RPMI7951 (cell line): ENCODE results near the gene PRKCSH. TPM values are rescaled to one million over a fixed set of nuclear protein-coding genes. Genes with fewer than 3 reads are reported as not detected.
"Not testable (repeated sequence)": the region's sequence is repeated elsewhere in the genome, so short reads cannot be mapped to it uniquely, and the experiment has no call there.

Experiments used
- DNase-seq: peaks from one replicate; pipeline ENCODE4 v3.0.0-alpha.2; 2012; ENCODE audit warnings: low read depth
- total RNA-seq: library from RNA; depleted of rRNA; stranded (reverse); fragments of >200 nt; shearing (Covaris generic); gene quantifications from 2 replicates; pipeline ENCODE4 v1.2.3, GENCODE V29; 2014

PRKCSH gene
- total RNA-seq, 1 experiment from 2014 or later = 94.3 TPM

DNA sequence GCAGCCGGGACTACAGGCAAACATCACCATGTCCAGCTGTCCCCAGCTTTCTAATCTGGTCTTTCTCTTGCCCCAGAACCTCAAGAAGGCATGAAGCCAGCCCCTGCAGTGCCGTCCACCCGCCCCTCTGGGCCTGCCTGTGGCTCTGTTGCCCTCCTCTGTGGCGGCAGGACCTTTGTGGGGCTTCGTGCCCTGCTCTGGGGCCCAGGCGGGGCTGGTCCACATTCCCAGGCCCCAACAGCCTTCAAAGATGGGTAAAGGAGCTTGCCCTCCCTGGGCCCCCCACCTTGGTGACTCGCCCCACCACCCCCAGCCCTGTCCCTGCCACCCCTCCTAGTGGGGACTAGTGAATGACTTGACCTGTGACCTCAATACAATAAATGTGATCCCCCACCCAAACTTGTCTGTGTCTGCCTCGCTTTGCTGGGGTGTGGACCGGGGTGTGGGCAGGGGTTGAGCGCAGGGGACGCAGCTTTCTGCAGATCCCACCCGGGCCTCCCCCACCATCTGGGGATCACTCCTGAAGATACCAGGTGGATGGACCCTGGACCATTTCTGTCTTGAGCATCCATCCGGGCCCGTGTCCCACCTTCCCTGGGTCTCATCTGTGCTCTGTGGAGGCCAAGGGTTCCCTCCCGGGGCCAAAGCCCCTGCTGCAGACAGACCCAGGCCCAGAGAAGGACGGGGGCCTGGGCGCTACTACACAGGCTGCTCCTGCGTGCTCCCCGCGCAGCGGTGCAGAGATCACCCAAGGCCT, 15.3 kb downstream of the PRKCSH start:
- DNase-seq = no peak

DNA sequence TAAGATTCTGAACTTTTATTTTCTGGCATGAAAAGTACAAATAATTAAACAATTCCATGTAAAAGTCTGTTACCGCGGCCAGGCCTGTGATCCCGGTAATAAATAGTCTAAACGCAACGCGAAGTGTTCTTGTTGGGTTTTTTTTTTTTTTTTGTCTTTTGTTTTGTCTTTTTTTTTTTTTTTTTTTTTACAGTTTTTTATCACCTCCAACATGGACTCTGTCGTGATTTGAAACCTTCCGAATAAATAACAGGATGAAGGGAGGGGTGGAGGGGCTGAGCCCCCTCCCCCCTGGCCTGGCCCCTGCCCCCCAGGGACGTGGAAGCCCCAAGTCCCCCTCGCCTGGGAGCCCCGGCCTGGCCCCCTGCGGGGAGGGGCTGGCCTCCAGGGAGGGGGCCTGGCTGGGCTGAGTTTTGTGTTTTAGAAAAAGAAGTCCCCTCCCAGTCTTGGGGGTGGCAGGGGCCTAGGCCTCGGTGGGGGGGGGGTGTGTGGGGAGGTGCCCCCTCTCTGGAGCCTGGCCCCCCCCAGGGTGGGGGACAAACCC, 16.0 kb downstream of the PRKCSH start:
- no peak for DNase-seq

DNA sequence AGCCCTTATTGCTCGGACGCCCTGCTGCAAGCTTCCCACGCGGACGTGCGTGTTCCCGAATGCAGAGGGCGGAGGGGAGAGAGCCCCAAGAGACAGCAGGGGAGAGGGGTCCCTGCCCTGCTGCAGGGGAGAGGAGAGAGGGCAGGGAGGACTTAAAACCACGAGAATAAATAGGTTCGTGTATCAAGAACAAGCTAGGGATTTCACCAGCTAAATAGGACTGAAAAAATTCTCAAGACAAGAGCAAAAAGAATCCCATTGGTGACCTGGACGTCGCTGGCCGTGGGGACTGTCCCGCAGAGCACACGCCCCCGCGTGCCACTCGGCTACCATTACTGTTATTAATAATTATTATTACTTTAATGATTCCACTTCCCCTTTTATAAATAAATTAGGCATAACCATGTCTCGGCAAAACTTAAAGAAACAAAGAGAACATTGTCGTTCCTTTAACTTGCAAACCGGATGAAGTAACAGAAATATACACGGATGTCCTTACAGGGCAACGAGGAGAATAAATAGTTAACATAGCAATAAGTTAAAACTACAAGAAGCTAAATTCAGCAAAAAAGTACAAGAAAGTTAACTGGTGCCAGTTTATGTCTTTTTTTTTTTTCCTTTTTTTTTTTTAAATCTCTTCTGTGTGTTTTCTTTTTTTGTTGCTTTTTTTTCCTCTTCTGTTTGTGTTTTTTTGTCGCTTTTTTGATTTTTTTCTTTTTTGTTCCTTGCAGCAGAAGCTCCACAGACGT, 16.6 kb downstream of the PRKCSH start:
- no peak for DNase-seq

DNA sequence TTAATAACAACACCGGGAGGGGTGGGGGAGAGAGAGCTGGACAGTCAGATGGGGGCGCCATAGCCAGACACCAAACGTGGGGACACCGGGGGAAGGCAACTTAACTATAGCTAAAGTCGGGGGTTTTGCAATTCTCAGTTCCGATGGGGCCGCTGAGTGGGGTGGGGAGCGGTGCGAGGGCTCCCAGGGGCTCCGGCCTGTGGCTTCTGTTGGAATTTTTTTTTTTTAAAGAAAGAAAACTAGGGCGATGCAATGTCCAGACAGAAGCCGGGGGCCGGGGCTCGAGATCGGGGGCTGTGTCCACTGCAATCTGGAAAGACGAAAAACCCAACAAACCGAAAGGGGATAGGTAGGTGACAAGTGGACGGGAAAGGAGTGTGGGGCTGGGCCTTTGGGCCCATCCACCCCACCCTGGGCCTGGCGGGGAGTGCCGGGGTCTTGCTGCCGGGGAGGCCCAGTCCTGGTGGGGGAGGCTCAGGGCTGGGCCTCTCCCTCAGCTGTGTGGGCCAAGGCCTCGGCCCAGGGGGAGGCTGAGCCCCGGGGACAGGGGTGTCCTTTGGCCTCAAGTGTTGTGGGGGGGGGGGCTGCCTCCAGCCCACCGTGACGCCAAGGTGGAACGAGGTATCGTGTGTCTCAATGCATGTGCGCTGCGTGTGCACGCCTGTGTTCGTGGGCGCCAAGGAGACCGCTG, 17.3 kb downstream of the PRKCSH start:
- no peak for DNase-seq

DNA sequence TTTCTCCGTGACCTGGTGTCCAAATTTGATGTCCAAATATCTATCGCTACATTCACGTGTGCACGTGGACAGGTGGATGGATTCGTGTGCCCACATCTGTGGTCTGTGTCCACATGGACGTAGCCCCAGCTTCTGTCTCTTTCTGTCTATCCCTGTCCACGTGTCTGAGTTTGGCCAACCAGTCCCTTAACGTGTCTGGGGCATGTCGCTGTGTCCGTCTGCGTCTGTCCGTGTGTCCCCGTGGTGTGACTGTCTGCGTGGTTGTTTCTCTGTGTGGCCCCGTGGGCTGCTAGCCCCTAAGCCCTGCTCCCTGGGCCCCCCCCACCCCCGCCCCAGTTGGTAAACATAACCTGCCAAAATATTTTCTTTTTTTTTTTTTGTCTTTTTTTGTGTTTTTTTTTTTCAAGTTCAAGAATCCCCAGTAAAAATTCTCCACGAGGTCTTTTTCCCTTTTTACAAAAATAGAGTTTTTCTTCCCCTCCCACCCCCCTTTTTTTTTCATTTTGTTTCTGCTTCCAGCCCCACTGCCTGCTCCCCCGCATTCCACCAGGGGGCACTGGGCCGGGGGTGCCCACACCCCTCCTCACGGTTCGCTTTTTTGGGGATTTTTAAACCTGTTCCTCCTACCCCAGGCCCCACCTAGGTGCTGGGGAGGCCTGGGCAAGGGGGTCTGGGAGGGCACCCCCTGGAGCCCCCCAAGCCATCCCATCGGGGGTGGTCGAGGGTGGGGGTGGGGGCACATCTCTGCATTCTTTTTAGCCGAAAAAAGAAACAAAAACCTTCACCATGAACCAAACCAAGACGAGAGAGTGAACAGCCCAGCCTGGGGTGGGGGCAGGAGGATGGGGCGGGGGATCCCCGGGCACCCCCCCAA, 18.3 kb downstream of the PRKCSH start:
- DNase-seq = no peak

DNA sequence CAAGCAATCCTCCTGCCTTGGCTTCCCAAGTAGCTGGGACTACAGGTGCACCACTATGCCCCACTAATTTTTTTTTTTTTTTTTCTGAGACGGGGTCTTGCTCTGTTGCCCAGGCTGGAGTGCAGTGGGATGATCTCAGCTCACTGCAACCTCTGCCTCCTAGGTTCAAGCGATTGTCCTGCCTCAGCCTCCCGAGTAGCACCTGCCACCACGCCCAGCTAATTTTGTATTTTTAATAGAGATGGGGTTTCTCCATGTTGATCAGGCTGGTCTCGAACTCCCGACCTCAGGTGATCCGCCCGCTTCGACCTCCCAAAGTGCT, 19.8 kb downstream of the PRKCSH start:
- DNase-seq = not testable (repeated sequence)

DNA sequence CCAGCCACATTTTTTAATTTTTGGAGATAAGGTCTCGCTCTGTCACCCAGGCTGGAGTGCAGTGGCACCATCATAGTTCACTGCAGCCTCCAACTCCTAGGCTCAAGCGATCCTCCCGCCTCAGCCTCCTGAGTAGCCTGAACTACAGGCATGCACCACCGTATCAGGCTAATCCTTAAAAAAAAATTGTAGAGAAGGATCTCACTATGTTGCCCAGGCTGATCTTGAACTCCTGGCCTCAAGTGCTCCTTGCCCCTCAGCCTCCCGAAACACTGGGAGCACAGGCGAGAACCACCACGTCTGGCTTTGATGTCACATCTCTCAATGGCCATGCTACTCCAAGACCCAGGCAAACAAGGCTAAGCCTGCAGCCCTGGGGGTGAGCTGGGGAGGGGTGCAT, 21.2 kb downstream of the PRKCSH start:
- DNase-seq = no peak

DNA sequence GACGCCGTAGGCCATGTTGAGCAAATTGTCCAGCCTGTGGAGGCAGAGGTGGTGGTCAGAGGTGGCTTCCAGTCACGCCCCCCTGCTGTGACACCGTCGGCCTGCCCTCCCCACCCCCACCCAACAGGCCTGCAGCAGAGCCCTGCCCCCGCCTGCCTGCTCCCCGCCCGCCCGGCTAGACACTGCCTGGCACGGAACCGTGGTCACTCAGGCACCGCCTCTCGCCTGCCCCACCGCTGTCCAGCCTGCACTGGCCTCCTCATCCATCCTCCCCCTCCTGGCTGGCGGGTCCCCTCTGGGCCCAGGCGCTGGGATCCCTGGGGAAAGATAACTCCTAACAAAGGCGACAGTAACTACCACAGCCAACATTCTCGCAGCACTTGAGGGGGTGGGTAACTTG, 21.7 kb downstream of the PRKCSH start:
- DNase-seq = no peak

DNA sequence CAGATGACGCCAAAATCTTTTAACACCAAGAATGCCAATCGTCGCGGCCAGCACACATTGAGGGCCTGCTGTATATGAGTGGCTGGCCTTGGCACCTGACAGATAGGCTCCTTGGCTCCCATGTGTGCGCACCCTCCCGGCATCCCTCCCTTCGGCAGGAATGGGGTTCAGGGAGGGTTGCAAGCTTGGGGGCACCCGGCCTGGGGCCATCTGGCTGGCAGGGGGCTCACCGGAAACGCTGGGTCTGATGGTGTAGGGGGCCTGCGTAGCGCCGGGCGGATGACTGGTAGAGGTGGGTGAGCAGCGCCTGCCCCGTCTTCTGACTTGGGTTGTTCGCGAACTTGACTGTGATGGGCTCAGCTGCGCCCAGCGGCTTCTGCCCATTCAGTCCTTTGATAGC, 22.4 kb downstream of the PRKCSH start:
- DNase-seq = no peak

DNA sequence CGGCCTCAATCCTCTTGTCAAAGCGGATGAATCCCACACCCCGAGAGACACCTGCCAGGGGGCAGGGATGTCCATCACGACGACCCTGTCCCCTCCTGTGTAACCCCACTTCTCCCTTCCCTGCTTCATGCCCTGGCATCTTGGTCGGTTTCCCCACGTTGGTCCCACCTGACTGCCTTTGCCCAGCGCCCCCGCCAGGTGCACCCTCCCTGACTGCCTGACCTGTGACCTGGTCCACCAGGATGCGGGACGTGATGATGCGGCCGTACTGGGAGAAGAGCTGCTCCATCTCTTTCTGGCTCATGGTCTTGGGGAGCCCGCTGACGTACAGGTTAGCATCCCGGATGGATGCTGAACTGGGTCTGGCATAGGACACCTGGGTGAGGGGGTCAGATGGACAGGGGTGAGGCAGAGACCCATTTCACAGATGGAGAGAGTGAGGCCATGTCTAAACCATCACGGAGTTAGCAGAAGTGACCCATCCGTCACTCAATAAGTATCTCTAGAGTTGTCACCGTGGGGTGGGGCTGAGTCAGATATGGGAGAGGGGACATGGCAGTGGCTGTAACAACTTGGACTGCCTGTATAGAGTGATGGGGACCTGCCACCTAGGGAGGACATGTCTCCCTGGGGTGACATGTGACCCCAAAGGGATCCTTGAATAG, 22.9 kb downstream of the PRKCSH start:
- no peak for DNase-seq

DNA sequence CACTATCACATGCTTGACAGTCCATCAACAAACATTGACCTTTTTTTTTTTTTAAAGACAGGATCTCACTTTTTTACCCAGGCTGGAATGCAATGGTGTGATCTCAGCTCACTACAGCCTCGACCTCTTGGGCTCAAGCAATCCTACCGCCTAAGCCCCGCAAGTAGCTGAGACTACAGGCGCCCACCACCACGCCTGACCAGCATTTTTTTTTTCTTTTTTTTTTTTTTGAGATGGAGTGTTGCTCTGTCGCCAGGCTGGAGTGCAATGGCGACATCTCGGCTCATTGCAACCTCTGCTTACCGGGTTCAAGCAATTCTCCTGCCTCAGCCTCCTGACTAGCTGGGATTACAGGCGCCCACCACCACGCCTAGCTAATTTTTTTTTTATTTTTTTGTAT, 23.5 kb downstream of the PRKCSH start:
- not testable (repeated sequence) for DNase-seq

DNA sequence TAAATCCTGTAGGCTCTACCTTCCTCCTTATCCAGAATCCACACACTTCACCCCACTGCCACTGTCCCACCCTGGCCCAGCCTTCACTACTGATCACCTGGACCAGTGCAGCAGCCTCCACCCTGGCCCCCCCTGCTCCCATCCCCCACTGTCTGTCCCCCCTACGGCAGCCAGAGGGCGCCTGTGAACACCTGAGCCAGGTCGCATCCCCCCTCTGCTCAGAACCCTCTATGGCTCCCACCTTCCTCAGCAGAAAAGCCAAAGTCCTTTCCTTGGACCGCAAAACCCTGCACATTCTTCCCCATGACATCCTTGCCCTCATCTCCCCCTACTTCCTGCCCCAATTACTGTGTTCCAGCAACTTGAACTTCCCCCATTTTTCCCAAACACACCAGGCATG, 24.8 kb downstream of the PRKCSH start:
- no peak for DNase-seq

DNA sequence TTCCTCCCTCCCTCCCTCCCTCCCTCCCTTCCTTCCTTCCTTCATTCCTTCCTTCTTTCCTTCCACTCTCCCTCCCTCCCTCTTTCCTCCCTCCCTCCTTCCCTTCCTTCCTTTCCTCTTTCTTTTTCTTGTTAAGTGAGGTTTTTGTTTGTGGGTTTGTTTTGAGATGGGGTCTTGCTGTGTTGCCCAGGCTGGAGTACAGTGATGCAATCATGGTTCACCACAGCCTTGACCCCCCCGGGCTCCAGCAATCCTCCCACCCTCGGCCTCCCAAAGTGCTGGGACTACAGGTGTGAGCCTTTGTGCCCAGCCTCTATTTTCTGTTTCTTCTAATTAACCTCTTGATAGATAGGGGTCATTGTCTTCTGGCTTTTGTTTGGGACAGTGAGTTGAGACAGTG, 26.0 kb downstream of the PRKCSH start:
- no peak for DNase-seq

DNA sequence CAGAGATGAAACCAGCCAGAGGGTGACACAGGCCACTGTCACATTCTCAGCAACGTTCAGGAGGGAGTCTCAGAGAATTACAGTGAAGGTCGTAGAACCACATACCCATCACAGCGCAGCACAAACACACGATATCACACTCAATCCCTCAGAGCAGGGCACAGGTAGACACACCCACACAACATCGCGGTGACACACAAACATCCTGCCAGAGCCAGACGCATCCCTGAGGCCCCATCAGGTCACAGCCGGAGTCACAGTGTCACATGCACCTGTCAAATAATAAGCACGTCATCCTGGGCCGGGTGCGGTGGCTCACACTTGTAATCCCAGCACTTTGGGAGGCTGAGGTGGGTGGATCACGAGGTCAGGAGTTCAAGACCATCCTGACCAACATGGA, 28.0 kb downstream of the PRKCSH start:
- no peak for DNase-seq

DNA sequence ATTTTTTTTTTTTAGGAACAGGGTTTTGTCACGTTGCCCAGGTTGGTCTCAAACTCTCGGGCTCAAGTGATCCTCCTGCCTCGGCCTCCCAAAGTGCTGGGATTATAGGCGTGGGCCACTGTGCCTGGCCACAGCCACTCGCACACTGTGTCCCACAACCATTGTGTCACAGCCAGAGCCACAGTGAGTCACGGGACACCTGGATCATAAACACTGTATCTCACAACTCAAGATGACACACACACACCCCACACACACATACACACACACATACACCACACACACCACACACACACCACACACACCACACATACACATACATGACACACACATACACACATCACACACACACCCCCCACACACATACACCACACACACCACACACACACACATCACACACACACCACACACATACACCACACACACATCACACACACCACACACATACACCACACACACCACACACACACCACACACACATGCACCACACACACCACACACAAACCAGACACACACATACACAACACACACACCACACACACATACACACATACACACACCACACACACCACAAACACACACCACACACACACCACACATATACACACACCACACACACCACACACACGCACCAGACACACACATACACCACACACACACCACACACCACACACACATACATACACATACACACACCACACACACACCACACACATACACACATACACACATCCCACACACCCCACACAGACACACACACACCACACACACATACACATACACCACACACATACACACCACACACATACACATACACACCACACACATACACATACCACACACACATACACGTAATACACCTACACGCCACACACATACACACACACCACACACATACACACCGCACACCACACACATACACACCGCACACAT, 29.2 kb downstream of the PRKCSH start:
- DNase-seq = no peak

DNA sequence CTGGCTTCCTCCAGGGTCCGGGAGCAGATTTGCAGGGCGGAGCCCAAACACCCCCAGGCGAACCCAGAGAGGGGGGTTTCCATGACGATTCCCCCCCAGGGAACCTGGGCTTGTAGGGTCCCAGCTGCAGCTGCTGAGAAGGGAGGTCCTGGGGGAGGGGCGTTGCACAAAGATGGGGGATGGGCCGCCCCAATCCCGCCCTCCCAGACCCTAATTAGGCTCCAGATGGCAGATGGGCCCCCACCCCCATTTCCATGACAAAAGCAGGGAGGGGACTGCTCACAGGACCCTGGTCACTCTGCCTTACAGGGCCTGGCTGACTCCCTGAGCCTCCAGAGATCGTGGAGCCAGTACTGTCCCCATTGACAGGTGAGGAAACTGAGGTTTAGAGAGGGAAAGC, 30.2 kb downstream of the PRKCSH start:
- no peak for DNase-seq

DNA sequence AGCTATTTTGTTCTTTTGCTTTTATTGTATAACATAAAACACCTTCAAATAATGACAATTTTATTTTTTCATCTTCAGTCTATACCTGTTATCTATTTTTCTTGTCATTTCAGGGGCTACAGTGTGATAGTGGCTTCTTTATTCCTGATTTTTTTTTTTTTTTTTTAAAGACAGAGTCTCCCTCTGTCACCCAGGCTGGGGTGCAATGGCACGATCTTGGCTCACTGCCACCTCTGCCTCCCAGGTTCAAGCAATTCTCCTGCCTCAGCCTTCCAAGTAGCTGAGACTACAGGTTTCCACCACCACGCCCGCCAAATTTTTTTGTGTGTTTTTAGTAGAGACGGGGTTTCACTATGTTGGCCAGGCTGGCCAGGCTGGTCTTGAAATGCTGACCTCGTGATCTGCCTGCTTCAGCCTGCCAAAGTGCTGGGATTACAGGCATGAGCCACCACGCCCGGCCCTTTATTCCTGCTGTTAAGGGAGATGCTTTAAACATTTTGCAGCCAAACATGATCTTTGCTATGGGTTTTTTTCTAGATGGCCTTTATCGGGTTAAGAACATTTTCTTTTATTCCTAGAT, 32.9 kb downstream of the PRKCSH start:
- DNase-seq = not testable (repeated sequence)

DNA sequence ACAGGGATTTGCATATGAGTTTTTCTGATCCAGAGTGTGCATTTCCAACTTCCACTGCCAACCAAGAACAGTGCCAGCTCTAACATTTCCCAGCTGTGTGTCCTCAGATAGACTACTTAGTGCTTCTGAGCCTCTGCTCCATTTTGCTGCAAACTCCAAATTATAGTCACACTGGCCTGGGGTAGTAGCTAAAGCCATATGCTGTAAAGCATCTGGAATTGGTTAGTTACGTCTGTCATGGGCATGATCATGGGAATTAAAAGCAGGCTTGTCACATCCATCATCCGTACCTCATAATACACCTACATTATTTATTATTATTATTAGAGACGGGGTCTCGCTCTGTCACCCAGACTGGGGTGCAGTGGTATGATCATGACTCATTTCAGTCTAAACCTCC, 38.3 kb downstream of the PRKCSH start:
- no peak for DNase-seq

DNA sequence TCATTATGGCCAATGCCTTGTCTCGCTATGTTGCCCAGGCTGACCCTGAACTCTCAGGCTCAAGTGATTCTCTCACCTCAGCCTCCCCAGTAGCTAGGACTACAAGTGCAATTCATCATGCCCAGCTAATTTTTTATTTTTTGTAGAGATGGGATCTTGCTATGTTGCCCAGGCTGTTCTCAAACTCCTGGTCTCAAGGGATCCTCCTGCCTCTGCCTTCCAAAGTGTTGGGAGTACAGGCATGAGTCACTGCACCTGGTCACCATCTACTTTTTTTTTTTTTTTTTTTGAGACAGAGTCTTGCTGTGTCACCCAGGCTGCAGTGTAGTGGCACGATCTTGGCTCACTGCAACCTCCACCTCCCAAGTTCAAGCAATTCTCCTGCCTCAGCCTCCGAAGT, 39.9 kb downstream of the PRKCSH start:
- DNase-seq = not testable (repeated sequence)

DNA sequence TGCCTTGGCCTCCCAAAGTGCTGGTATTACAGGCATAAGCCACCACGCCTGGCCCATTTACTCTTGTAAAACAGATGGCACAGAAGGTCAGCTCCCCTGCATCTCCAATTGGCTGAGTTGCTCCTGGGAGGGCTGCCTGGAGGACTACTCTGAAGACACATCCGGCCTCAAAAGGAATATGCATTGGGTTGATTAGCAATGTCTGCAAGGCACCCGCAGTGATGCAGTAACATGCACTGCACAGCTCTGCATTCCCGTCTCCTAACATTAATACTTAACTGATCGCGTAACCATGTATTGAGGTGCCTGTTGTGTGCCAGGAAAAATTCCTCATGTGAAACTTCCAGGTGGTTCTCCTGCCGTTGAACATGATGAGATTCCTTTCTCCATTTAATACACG, 40.4 kb downstream of the PRKCSH start:
- DNase-seq = no peak
